Fibroblast of villous mesenchyme (primary cell): ENCODE results near the gene ZNF142. TPM values are rescaled to one million over a fixed set of nuclear protein-coding genes. Genes with fewer than 3 reads are reported as not detected.

Experiments used
- DNase-seq: peaks from one replicate; pipeline ENCODE4 v3.0.0-alpha.2; 2010; ENCODE audit warnings: low read depth
- H3K4me3 ChIP-seq: 2 replicates; pipeline ENCODE4 v1.5.1; 2011; ENCODE audit warnings: low read depth, mild to moderate bottlenecking, low read length
- total RNA-seq: library from RNA; depleted of rRNA; stranded (reverse); fragments of >200 nt; gene quantifications from 2 replicates; pipeline ENCODE4 v1.2.3, GENCODE V29; 2012
- TF ChIP-seq, protein P1 (sequence below): IDR thresholded peaks from 2 replicates; pipeline ENCODE4 v1.5.1; 2012; ENCODE audit warnings: low read depth, mild to moderate bottlenecking, low read length; ENCODE audit not compliant: insufficient read depth

ZNF142 gene
- total RNA-seq, 1 donor: 14.7 TPM

DNA sequence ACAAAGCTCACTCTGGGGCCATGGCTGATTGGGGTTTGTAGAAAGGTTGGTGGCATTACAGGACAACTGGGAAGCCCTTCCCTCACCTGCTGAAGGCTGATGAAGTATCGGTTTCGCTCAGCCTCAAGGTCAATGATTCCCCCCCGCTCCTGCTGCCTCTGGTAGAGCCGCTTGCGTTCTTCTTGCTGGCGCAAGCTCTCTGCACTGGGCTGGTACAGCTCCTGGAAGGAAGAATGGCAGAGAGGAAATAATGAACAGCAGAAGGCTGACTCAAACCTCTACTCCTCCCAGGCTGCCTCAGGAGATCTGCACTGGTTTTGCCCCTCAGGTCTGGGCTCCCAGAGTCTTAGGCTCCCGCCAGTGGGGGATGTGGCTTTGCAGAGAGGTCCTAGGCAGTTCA is 5.2 kb upstream of the ZNF142 start:
- no peak overlapping the region for H3K4me3 ChIP-seq
- TF ChIP-seq, protein P1, sequence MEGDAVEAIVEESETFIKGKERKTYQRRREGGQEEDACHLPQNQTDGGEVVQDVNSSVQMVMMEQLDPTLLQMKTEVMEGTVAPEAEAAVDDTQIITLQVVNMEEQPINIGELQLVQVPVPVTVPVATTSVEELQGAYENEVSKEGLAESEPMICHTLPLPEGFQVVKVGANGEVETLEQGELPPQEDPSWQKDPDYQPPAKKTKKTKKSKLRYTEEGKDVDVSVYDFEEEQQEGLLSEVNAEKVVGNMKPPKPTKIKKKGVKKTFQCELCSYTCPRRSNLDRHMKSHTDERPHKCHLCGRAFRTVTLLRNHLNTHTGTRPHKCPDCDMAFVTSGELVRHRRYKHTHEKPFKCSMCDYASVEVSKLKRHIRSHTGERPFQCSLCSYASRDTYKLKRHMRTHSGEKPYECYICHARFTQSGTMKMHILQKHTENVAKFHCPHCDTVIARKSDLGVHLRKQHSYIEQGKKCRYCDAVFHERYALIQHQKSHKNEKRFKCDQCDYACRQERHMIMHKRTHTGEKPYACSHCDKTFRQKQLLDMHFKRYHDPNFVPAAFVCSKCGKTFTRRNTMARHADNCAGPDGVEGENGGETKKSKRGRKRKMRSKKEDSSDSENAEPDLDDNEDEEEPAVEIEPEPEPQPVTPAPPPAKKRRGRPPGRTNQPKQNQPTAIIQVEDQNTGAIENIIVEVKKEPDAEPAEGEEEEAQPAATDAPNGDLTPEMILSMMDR: no peak
- no peak for DNase-seq

DNA sequence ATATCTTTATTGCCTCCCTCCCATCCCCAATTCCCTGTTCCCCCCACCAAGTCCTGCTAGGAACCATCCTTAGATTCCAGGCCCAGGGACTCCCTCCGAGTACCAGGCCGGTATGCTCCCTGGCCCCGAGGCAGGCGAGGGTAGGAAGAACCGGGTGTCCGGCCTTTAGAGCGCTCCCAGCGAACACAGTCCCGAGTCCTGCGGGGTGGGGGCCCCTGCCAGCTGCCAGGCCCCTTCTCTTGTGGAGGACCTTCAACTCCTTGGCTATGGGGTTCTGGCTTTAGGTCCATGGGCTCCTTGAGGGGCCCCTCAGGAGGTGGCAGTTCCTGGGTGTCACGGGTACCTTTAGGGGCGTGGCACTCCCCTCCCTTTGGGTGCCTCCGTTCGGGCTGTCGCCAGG is 4.5 kb upstream of the ZNF142 start:
- H3K4me3 ChIP-seq: no peak overlapping the region
- TF ChIP-seq, protein P1: no peak
- no peak for DNase-seq

DNA sequence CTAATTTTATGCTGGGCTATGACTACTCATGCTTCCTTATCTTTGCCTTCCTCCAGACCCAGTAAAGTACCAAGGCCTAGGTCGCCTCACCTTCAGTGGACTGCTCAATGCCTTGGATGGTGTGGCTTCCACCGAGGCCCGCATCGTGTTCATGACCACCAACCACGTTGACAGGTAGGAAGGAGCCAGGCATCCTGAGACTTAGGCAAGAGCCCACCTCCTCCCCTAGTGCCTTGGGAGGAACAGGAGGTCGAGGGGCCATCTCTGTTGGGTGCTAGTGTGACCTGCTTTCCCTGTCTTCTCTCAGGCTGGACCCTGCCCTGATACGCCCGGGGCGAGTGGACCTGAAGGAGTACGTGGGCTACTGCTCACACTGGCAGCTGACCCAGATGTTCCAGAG is 3.4 kb upstream of the ZNF142 start:
- no peak for DNase-seq
- no peak overlapping the region for H3K4me3 ChIP-seq
- TF ChIP-seq, protein P1: no peak

DNA sequence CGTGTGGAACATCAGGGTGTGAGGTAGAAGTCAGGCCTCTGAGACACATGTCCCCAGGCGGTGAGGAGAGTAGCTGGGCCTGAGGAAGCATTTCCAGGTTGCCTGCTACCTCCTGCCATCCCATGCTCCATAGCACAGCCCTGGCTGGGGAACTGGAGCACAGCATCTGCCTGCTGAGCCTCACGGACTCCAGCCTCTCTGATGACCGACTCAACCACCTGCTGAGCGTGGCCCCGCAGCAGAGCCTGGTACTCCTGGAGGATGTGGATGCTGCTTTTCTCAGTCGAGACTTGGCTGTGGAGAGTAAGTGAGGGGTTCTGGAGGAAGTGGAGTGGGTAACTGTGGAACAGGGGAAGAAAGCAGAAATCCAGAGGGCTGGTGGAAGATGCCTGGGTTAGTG is 3.0 kb upstream of the ZNF142 start:
- no peak for DNase-seq
- no peak overlapping the region for H3K4me3 ChIP-seq
- TF ChIP-seq, protein P1: no peak

DNA sequence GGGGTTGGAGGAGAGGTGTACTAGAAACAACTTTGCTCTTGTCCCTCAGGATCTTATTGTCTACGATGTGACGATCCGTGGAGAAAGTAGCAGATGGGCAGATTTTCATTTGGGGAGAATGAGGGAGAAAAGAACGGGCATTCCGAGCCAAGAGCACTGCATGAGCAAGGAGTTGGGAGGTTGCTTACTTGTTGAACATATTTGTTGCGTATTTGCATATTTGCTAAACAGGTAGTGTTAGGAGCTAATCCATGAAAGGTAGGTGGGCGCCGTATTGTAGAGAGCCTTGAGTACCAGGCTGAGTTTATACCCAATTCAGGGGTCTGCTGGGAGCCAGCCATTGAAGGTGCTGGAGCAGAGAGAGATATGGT is 550 bp upstream of the ZNF142 start:
- peak overlapping the region; percentile 82 for H3K4me3 ChIP-seq
- DNase-seq: no peak
- TF ChIP-seq, protein P1: no peak

DNA sequence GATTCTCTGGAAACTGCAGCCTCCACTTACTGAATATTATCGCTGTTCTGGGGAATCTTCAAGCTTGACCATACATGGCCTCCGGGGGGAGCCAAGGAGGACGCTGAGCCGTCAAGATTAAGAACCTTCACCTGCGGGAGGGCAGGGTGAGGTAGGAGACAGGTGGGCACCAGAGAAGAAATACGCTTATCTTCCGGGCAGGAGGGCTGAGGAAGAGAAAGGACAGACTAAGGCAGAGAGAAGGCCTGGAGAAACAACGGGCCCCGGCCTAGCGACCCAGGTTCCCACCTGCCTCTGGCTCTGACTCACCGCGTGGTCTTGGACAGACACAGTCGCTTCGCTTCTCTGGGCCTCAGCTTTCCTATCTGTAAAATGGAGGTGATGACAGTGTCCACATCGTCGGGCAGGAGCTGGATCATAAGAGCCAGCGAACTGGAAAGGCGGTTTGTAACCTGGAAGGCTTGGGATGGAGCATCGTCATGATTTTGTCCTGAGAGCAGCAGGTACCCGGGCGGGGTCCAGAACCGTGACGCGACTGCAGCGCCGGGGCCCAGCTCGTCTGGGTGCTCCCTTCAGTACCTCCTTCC is 659 bp downstream of the ZNF142 start:
- TF ChIP-seq, protein P1: peak; percentile 50
- H3K4me3 ChIP-seq: peak overlapping the region; percentile 82
- DNase-seq: peak; percentile 36

DNA sequence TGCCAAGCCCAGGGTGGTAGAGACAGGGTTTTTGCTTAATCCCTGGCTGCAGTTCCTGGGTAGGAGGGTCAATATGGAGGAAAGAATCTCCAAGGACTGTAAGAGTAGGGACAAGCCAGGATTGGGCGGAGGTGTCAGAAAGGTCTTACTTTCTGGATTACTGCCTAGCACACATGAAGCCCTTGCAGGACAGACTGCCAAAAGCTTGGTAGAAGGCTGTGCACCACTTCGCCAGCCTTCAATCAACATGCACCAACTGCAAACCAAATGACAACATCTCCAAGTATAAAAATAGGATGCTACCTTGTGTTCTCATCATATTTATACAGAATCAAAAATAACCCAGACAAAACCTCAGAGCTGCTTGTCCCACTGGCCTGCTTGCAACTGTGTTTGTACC is 3.7 kb downstream of the ZNF142 start:
- no peak for DNase-seq
- no peak overlapping the region for H3K4me3 ChIP-seq
- TF ChIP-seq, protein P1: no peak
